ENCODE data around the gene NDUFB2.

- TF ChIP-seq CTCF (conservative IDR thresholded peaks at IDR 0.05; ENCODE audit: low read length) (no peak), EZH2phosphoT487 (IDR thresholded peaks at IDR 0.05; ENCODE audit: borderline replicate concordance) (no peak)
Measured at GRCh38 chr7:140673063-140673773, 23.3 kb upstream of the NDUFB2 start.
